ENCODE data around the gene CNTNAP4.

GRCh38 chr16:76421571-76421970 is 144.4 kb downstream of the CNTNAP4 start:
- TF ChIP-seq, protein P1, sequence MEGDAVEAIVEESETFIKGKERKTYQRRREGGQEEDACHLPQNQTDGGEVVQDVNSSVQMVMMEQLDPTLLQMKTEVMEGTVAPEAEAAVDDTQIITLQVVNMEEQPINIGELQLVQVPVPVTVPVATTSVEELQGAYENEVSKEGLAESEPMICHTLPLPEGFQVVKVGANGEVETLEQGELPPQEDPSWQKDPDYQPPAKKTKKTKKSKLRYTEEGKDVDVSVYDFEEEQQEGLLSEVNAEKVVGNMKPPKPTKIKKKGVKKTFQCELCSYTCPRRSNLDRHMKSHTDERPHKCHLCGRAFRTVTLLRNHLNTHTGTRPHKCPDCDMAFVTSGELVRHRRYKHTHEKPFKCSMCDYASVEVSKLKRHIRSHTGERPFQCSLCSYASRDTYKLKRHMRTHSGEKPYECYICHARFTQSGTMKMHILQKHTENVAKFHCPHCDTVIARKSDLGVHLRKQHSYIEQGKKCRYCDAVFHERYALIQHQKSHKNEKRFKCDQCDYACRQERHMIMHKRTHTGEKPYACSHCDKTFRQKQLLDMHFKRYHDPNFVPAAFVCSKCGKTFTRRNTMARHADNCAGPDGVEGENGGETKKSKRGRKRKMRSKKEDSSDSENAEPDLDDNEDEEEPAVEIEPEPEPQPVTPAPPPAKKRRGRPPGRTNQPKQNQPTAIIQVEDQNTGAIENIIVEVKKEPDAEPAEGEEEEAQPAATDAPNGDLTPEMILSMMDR (IDR thresholded peaks at IDR 0.05), result no peak
- TF ChIP-seq POLR2A (IDR thresholded peaks at IDR 0.05), result no peak
- TF ChIP-seq POLR2AphosphoS5 (IDR thresholded peaks at IDR 0.05), result no peak
